GM13977 (cell line): Measurements from ENCODE around the gene COL5A2.

ENCODE experiments used
- DNase-seq: peaks from one replicate; pipeline ENCODE4 v3.0.0; 2012; ENCODE audit warnings: low spot score
- in situ Hi-C: fragments of 300-500 bp; cut with MboI; formaldehyde crosslinking; loops from one replicate; pipeline ENCODE4 v1.12.0; 2022; ENCODE audit warnings: low sequenced_read_pairs, low pct_unique_long_range_greater_than_20kb, mixed read lengths, inconsistent platforms; ENCODE audit not compliant: unreplicated experiment
- TF ChIP-seq, protein P1 (sequence below): IDR thresholded peaks from 2 replicates; pipeline ENCODE4 v1.5.1; 2012; ENCODE audit warnings: mild to moderate bottlenecking, control low read depth; ENCODE audit not compliant: insufficient read depth; ENCODE audit errors: extremely low read depth, missing control alignments

The COL5A2 gene

DNA sequence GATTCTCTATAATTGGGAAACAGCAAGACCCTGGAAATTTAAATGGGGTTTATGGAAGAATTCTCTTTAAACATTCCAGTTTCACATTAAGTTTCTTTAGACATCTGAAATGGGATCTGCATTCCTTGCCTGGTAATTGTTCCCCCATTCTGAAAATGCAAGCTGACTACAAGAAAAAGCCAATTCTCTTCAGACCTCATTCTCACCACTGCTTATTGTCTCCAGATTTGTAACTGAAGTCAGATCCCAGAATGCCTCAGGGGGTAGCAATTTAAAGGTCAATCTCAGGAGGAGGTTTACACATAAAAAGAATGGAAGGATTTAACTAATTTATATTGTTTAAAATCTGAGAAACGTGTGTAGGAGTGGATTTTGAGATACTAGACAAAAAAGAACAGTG is 164.2 kb downstream of the COL5A2 start:
- in situ Hi-C loops = no loop called here
- TF ChIP-seq, protein P1, sequence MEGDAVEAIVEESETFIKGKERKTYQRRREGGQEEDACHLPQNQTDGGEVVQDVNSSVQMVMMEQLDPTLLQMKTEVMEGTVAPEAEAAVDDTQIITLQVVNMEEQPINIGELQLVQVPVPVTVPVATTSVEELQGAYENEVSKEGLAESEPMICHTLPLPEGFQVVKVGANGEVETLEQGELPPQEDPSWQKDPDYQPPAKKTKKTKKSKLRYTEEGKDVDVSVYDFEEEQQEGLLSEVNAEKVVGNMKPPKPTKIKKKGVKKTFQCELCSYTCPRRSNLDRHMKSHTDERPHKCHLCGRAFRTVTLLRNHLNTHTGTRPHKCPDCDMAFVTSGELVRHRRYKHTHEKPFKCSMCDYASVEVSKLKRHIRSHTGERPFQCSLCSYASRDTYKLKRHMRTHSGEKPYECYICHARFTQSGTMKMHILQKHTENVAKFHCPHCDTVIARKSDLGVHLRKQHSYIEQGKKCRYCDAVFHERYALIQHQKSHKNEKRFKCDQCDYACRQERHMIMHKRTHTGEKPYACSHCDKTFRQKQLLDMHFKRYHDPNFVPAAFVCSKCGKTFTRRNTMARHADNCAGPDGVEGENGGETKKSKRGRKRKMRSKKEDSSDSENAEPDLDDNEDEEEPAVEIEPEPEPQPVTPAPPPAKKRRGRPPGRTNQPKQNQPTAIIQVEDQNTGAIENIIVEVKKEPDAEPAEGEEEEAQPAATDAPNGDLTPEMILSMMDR = no peak
- no peak for DNase-seq

DNA sequence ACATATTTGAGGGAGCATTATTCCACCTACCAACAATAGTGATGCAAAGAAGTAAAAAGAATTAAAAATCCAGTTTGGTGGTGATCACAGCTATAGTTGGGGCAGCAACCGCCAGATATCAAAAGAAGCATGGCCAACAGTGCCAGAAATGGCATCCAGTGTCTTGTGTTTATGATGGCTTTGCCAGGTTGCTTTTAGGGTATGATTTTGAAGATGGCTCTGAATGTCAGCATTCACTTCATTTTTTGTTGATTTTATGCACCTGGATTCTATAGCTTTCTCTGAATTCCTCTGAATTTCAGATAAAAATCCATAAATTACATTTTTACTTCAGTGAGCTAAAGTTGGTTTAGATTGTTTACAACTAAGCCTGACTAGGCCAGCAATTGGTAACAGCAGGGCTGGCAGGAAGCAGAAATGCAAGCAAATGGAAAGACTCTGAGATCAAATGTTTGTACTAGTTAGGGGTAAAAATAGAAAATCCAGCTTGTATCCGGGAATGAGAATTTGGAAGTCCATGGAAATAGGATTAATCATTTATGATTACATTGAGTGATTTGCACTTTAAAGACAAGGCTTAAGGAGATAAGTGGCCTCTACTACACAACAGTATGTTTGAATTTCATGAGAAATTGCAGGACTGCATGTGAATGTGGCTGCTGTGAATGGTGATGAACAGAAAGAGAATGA is 165.0 kb downstream of the COL5A2 start:
- in situ Hi-C loops = no loop called here
- no peak for DNase-seq

DNA sequence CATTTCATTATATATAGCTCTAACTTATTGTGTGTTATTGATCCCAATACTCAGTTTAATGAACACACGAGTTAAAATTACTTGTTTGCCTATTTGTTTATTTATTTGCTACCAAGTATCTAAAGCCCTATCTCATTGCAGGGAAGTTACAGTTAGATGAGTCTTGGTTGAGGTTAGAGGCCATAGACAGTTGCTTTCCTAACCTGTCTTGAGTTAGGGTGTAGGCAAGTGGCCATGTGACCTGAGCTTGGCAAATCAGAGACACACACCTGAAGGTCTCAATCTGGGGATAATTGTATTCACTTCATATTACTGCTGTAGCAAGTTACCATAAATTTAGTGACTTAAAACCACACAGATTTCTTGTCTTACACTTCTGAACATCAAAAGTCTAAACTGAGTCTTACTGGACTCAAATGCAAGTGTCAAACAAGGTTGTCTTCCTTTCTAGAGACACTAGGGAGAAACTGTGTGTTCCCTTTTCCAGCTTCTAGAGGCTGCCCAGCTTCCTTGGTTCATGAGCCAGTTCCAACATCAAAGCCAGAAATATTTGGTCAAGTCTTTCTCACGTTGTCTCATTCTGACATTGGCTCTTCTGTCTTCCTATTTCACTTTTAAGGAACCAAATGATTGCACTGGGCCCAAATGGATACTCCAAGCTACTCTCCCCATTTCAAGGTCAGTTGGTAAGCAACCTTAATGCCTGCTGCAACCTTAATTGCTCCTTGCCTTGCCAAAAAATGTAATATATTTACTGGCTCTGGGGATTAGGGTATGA is 165.7 kb downstream of the COL5A2 start:
- no peak for DNase-seq
- in situ Hi-C loops = no loop called here

More for the DNA sequence above, 165.0 kb downstream of the COL5A2 start:
- TF ChIP-seq, protein P1 = no peak

DNA sequence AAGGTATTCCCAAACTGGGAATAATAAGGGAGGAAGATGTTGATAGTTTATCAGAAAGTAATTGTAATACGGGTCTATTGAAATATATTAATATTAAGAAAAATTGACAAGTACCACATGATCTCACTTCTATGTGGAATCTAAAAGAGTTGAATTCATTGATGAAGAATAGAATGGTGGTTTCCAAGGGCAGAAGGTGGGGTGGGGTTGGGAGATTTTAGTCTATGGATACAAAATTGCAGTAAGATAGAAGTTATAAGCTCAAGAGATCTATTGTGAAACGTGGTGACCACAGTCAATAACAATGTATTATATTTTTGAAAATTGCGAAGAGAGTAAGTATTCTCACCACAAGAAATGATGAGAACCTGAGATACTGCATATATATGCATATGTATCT is 166.5 kb downstream of the COL5A2 start:
- in situ Hi-C loops = no loop called here
- DNase-seq = no peak
- TF ChIP-seq, protein P1 = no peak

More for the DNA sequence above, 165.7 kb downstream of the COL5A2 start:
- TF ChIP-seq, protein P1 = no peak

DNA sequence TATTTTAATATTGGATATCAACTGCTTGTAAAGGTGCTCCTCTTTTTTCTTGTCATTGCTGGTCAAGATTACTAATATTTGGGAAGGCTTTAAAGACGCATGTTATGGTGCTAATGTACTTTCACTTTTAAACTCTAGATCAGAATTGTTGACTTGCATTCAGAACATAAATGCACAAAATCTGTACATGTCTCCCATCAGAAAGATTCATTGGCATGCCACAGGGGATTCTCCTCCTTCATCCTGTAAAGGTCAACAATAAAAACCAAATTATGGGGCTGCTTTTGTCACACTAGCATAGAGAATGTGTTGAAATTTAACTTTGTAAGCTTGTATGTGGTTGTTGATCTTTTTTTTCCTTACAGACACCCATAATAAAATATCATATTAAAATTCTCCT is 167.2 kb downstream of the COL5A2 start:
- TF ChIP-seq, protein P1 = no peak
- DNase-seq = no peak
- in situ Hi-C loops = no loop called here

DNA sequence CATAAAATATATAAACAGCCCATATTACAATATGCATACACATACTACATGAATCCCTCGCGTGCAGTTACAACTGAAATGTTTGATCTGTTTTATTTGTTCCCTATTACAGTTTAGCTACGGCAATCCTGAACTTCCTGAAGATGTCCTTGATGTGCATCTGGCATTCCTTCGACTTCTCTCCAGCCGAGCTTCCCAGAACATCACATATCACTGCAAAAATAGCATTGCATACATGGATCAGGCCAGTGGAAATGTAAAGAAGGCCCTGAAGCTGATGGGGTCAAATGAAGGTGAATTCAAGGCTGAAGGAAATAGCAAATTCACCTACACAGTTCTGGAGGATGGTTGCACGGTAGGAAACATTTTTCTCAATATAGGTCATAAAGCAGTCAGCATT is 169.0 kb downstream of the COL5A2 start:
- TF ChIP-seq, protein P1 = no peak
- in situ Hi-C loops = no loop called here

More for the DNA sequence above, 169.0 kb downstream of the COL5A2 start:
- DNase-seq = no peak
